Measurements from ENCODE around the gene ARHGAP22.

The ARHGAP22 gene

DNA sequence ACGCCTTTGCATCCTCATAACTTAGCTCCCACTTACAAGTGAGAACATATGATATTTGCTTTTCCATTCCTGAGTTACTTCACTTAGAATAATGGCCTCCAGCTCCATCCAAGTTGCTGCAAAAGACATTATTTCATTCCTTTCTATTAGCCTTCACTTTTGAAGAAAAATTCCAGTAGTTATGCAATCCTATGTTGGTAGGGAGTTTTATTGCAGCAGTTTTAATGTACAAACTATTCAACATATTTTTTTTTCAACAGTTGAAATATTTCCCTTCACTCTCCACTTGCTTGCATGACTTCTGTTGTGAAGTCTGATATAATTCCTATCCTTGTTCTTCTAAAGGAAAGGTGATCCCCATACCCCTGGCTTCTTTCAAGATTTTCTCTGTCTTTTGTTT lies 27.3 kb upstream of the ARHGAP22 start:
- DNase-seq: no peak

DNA sequence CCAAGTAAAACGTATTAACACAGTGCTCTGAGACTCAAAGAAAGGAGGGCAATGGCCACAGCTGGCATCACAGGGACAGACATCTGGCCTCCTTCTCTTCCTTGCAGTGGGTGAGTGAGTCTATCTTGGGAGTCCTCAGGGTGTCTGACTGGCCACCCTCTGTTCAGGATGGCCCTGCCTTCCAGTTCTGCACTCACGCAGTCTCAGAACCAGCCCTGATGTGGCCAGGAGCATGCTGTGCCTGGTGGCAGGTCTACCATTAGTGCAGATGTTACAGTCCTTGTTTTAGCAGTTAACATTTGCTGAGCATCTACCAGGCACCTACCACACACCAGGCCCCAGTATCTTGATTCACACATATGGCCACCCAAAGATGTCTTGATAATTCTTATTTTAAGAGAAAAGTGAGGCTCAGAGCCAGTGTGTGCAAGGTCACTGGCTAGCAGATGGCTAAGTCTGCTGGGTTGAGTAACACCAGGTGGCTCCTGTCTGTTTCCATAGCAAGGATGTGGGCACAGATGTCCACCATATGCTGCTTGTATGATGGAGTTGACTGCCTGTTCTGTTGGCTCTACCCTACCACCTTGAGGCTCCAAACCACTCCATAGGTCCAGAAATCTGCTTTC lies 23.2 kb upstream of the ARHGAP22 start:
- no peak for DNase-seq

DNA sequence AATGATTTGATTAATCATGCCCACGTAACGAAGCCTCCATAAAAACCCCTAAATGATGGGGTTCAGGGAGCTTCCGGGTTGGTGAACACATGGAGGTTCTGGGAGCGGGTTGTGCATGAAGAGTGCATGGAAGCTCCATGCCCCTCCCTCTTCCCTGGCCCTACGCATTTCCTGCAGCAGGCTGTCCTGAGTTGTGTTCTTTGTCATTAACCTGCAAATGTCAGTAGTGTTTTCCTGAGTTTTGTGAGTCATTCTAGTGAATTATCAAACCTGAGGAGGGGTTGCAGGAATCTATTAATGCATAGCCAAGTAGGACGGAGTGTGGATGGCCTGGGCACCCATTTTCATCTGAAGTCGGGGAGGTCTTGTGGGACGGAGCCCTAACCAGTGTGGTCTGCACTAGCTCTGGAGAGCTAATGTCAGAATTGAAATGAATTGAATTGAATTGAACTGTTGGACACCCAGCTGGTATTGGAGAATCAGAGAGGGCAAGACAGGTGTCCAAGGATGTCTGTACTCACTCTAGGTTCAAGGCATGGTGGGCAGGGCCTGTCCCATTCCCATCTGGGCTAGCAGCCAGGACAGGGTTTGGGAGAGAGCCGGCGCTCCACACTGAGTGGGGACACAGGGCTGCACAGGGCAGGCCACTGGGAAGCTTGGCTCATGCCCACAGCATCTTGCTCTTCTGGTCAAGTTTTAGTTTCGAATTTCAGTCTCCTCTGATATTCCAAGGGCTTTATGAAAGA lies 22.3 kb upstream of the ARHGAP22 start:
- DNase-seq: no peak

DNA sequence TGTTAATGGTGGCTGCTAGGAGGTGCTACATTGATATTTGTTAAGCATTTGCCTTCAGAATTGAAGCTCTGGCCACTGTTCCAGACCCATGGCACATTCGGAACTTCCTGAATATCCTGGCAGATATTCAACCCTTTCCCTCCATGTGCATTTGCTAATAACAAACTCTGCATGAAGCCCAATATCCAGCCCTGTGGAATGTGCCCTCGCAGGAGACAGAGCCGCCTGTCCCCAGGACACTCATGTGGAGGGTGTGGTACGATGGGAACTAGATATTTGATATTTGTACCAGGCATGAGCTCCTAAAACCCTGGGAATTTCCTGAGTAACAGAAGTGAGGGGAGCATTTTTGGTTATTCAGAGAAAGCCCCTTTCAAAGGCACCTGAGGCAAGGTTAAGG lies 21.6 kb upstream of the ARHGAP22 start:
- DNase-seq: no peak

DNA sequence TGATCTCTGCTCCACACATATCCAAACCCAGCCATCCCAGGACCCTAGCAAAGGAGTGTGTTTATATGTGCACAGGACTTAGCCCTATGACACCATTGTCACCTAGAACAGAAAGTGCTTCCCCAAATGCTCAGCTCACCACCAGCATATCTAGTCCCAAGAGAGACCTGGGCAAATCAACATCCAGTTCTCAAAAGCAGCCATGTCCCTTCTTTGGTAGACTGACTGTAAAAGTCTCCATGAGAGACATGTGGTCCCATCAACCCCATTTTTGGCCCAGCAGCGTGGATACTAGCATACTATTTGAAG lies 20.9 kb upstream of the ARHGAP22 start:
- DNase-seq: no peak

DNA sequence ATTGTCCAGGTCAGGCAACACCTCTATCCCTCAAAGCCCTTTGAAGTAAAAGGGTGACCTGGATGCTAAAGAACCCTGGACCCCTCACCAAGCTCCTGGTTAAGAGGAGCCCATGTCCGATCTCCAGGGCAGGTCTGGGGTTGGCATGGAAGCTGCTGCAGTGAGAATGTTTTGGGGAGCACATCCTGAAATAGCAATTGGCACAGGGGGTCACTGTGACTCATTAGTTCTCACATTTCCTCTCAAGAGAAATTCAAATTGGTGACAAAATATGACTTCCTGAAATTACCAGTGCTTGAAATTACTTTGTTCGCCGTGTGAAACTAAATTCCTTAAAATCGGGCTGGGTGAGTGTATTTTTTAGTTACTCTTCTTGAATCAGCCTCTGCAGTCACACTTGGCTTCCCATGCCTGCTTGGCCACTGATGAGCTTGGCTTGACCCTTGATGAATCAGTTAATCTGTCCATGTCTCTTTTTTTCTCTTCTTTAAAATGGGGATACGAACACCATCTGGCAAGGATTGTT lies 18.8 kb upstream of the ARHGAP22 start:
- no peak for DNase-seq

DNA sequence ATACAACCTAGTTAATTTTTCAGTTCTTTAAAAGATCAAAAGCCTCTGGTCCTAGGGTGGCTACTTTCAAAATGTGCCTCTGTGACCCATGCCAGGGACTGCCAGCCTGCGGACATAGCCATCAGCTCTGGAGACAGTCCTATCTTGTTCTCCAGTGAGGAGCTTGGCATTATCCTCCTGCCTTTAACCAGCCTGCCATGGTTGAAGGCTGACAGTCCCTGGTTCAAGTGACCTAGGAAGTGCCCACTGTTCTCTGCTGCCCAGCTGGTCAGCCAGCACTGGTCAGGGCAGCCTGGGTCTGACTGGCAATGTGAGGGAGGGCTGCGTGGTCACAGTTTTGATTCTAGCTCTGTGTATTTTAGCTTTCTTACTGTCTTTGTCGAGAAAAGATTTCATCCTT lies 18.1 kb upstream of the ARHGAP22 start:
- no peak for DNase-seq

DNA sequence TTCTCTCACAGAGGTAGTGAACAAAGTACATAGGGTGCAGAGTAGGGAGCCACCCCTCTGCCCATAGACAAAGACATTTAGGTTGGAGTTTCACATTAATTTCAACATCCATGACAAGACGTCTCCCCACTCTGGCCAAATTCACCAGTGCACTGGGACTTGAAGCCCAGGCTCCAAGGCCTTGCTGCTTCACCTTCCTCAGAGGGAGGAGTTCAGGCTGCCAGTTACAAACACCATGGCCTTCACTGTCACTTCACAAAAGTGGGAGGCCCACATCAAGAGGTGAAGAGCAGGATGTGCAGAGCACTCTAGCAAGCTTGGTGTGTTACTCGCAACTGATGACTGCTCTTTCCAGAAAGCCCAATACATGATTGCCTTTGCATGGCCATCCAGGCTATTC lies 15.8 kb upstream of the ARHGAP22 start:
- no peak for DNase-seq

DNA sequence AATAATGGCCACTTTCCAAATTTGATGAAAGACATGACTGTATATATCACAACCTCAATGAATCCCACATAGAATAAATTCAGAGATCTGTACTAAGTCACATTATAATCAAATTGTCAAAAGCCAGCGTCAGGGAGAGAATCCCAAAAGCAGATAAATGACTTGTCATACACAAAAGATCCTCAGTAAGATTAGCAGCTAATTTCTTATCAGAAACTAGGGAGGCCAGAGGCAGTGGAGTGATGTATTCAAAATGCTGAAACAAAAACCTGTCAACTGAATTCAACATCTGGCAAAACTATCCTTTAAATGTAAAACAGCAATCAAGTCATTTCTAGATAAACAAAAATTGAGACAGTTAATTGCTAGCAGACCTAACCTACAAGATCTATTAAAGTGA lies 11.6 kb upstream of the ARHGAP22 start:
- no peak for DNase-seq

DNA sequence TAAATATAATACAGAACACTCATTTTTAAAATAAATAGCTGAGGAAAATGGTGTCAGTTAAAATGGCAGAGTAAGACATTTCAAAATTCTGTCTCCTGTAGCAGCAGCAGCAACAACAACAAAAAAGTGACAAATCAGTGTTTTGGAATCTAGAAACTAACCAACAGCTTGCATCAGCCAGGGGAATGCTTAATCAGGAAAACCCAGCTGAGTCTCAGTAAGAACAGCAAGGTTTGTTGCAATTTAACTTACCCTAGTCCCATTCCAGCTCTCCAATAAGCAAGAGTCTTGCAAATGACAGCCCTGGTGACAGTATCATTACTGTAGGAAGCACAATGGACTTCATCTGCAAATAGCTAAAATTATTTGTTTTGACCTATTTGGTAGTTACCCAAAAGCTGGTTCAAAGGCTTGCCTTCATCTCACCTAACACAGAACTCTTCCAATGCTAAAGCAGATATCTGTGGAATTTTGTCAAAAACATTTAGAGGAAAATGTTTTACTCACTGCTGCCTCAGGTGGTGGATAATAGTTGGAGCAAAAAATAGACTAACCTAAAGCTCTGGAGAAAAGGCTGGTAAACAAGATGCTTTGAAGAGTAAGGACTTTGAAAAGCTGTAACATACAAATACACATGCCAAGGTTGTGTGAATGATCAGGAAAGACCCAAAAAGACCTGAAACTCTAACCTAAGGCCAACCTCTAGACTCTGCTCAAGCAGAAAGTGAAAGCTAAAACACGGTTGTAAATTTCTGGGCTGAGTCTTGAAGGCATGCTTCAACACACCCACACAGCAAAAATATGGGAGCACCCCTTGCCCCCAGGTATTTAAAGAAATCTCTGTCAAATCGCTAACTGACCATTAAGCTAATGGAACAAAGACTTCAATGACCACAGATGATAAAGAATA lies 9.9 kb upstream of the ARHGAP22 start:
- peak; percentile 49 for DNase-seq

DNA sequence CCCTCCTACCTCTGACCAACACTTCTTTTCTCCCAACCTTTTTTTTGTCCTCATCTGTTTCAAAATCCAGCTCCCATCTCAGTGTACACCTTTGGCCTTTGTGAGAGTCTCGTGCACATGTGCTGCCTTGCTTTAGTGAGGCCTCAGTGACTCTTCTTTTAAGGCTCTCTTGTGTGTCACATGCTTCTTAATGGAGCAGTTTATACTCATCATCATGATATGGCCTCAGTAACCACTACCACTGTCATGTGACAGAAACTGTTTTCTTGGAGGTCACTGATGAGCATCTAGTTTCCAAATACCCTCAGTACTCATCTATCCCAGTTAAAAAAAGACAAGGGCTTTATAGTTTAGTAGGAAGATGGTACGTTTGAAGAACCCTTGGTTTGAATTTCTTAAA lies 8.1 kb upstream of the ARHGAP22 start:
- peak; percentile 32 for DNase-seq

DNA sequence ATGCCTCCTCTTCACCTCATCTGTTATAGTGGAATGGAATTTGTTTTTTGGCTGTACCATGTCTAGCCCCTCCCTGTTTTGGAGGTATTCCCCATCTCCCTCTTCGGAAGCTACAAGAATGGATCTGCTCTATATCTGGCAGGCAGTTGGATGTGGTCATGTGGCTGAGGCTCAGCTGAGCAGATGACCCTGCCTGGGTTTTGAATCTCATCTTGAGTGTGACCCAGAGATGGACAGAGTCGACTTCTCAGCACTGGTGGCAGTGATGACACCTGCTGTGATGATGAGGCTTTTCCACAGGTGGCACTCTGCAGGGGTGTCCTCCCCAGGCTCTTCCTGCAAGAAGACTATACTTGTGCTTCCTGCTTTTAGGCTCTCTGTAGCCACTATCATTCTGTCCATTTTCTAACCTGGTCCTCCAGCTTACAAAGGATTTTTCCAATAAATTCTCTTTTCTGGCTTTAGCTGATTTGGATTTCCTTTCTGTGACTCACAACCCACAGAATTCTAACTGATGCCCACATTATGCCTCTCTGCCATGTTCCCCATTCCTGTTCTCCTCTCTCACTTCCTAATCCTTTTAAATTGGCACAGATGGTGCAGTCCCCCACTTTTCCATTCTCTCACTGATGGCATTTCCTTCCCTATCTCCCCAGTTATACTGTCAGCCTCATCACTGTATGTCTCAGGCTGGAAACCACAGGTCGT lies 7.5 kb upstream of the ARHGAP22 start:
- DNase-seq: no peak

DNA sequence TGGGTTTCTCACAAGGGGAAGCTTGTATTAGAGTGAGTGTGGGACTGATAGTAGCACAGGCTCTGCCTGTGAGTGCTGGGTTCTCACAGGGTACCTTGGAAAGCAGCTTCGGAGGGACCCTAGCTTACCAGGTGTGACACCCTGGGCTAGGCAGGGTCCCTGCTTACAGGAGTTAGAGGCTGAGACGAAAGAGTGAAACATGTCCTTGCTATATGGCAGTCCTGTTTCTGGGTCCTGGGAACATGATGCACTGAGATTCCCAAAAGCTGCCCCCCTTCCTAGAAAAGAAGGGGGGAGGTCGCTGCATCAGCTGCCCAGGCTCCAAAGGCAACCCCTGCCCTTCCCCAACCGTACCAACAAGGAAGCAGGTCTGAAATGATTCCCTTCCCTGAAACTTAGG lies 6.3 kb upstream of the ARHGAP22 start:
- no peak for DNase-seq

DNA sequence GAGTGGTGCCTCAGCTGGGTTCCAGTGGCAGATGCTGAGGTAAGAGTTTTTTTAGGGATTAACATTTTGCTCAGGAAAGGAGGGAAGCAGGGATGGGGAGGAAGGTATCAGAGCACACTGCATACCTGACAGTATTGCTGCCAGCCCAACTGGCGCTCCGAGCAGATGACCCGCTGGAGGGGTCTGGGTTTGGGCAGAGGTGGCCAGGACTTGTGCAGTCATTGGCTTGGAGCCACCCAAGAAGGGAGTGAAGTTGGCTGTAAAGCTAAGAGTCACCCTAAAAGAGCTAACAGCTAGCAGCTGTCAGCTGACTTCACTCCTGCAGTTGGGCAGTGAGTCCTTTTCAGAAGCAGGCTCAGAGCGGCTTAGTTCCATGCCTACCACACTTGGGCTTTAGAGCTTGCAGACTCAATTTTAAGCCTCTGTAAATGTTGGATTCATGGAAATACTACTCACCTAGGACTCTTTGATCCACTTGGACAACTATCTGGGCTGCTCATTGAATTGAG lies 5.8 kb upstream of the ARHGAP22 start:
- no peak for DNase-seq

DNA sequence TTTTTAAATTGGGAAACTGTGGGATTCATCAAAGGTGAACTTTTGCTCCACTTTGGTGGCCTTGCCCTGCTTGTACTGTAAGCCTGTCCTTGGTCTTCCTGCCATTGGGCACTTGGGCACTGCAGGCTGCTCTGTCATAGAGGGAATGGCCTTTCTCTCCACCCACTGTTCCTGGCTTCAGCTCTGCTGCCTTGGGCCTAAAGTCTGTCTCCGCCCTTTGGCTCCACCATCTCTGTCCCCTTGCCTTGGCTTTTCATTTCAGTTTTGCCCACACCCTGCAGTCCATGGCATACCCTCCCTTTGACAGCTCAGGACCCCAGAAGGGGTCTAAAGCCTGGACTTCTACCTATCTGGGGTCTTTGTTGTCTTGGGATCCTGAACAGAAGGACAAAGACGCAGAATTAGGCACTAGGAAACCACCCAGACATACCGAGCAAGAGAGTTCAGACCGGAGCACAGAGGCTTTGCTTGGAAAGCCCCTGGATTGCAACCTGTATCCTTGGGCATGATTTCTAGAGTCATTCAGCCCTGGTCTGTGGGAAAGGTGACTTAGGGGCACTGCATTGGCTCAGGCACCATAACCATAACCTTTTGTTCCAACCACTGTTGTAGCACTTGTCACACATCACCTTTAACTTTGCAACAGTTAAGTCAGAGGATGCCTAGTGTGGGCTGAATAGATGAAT lies 5.2 kb upstream of the ARHGAP22 start:
- no peak for DNase-seq

DNA sequence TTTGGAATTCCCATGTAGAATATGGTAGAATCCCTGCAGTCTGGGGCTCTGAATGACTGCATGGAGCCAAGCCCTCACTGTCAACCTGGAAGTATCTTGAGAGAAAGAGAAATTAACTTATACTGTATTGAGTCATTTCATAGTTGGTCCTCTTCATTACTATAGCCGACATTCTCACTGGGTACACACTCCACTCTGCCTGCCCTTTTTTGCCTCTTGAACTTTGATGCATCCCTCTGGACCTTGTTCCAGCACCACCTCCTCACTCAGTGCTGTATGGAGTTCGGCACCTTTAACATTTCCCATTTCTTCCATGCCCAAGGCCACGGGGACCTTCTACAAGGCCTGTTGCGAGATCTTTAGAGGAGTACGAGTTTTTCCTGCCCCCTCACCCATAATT lies 4.6 kb upstream of the ARHGAP22 start:
- DNase-seq: no peak

DNA sequence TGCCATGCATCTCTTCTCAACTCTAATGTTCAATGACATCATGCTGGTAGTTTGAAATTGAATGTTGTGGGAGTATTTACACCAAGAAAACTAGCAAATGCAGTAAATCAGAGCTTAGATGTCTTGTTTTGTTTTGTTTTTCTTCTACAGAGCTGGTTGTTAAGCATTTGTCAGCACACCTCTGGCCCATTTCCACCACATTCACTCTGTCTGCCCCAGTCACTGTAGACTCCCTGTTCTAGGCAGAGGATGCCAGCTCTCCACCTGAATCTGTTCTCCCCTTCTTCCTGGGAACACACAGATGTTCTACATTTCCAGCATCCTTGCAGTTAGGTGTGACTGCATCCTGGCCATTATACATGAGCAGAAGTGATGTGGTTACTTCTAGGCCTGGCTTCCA lies 4.1 kb upstream of the ARHGAP22 start:
- DNase-seq: no peak

DNA sequence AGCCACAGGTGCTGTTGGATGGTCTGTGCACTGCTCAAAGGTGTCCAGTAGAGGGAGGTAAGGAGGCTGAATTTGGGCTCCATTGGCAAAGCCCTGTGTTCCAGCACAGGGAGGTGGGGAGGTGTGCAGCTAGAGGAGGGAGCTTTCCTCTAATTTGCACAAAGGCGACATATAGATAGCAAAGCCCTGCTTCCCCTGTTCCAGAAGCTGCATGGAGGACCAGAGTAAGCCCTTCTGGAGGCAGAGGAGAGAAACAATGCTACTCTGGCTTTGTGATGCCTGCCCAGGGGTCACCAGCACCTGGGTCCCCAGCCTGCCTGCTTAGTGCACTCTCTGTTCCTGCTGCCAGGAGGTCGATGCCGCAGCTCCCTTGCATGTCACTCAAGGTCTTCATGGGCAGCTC lies 3.4 kb upstream of the ARHGAP22 start:
- peak; percentile 42 for DNase-seq

DNA sequence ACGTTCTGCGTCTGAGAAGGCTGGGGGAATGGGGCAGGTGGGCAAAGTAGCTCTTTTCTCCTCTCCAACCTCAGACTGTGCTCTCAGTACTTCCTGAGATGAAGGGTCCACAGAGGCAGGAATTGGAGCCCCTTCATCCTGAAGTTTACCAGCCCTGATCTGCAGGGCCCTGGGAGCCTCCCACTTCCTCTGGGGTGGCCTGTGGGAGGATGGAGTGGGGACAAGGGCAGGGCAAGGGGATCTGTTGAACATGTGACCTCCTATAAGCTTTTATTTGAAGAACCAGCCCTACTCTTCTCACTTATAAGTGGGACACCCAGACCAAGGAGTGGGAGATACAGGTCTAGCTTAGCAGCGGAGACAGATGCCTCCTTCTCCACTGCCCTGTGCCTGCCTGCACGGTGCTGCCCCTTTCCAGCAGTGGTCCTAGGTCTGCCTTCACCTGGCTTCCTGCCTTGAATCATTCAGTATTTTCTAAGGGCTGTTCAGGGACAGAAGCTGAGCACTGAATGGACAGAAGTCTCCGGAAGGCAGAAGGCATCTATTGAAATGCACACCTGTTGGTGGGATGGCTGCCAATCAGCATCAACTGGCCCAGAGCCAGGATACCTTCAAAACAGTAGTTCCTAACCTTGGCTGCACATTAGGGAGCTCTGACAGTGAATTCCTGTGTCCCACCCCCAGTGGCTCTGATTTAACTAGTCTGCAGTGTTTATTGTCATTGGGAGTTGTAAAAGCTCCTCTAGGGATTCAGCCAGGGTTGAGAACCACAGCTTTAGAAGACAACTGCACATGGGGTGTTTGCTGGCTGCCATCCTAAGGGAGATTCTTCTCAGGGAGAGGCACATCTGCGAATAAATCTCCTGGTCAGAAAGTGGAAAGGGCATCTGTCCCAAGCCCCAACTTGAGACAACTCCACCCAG lies 2.7 kb upstream of the ARHGAP22 start:
- no peak for DNase-seq

DNA sequence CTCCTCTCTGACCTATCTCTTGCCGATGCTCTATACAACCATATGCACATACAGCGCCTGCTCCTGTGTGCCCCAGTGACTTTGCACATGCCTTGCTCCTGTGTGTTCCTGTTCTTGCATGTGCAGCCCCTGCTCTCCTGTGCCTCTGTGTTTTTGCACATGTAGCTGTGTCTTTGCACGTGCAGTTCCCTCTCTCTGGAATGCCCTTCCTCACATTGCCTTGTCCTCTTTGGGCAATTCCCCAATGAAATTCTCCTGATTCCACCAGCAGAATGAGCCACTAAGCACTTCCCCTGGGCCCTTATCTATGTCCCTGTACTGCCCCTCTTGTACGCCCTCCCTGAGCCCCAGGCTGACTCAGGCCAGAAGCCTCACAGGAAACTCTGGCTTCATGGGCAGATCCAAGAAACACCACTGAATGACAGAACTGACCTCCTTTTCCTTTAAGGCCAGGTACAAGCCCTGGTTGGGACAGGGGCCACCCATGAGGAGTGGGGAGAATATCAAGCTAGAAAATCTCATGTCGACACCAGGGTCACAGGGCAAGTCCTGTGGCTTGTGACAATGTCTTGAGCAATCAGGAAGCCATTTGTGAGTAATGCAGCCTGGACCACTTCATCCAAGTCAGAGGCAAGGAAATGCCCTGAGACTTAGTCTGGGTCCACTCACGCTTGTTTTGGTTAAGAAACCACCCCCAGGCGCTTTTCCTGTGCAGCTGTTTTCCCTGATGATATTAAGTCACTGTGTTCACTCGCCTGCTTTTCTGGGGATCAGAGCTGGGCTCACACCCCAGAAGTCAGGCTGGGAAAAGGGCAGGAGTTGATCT lies 1.9 kb upstream of the ARHGAP22 start:
- DNase-seq: peak; percentile 60

All from OCI-M1 (cell line).